Erythroblast (primary cell): ENCODE data around the gene RASL11A.
"Not testable (repeated sequence)": the region's sequence is repeated elsewhere in the genome, so short reads cannot be mapped to it uniquely, and the experiment has no call there.

Source experiments
- GATA1 ChIP-seq: IDR thresholded peaks from 2 replicates; pipeline ENCODE4 v1.6.1; 2011; ENCODE audit warnings: low read depth, mild to moderate bottlenecking, control low read depth, low read length, moderate library complexity
- POLR2A ChIP-seq: IDR thresholded peaks from 2 replicates; pipeline ENCODE4 v1.6.1; 2011; ENCODE audit warnings: mild to moderate bottlenecking, low read length

DNA sequence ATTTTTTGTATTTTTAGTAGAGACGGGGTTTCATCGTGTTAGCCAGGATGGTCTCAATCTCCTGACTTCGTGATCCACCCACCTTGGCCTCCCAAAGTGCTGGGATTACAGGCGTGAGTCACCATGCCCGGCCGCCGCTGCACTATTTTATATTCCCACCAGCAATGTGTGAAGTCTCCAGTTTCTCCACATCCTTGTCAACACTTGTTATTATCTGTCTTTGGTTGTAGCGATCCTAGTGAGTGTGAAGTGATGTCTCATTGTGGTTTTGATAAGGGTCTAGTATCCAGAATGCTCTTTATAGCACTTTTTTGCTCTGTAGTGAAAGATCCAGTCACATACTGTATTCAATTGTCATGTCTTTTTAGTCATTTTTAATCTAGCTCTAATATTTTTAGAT, 21.3 kb downstream of the RASL11A start:
- not testable (repeated sequence) for TF ChIP-seq POLR2A, GATA1
